AG08396 (cell line): ENCODE measurements around the gene PSME2.
"Not testable (repeated sequence)": the region's sequence is repeated elsewhere in the genome, so short reads cannot be mapped to it uniquely, and the experiment has no call there.

Source experiments
- DNase-seq: peaks from one replicate; pipeline ENCODE4 v3.0.0; 2012; ENCODE audit warnings: low spot score, mixed read lengths

The PSME2 gene

GRCh38 chr14:24114532-24115421 is 31.6 kb downstream of the PSME2 start, which contains the start of the genes DCAF11 and NRL:
Gene DCAF11 (plus strand): TSS chr14:24114777. CDS start chr14:24115595, 818 bp downstream.
Gene NRL (minus strand): TSS chr14:24114949. CDS start chr14:24082848, 32,101 bp downstream.
- peak; percentile 99 for DNase-seq

- DNase-seq = peak; percentile 83
Observed at GRCh38 chr14:24113801-24114531, 32.4 kb downstream of the PSME2 start.

DNA sequence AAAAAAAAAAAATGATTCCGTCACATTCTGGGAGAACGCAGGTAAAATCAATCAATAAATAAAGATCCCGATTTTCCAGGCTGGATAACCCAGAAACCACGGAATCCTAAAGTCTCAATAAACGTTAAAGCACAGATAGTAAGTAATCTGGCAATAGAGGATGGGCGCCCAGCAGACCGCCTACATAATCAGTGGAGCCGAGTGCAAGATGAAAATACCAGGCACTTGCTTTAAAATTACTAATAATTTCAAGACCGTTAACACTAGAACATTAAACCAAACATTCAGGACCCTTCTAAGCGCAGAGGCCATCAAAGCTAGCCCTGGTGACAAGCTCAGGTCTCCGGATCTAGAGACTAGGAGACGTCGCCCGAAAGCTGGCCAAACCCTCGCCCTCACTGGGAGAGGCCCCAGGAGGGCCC is 33.0 kb downstream of the PSME2 start:
- DNase-seq = no peak

GRCh38 chr14:24110523-24110922 is 35.9 kb downstream of the PSME2 start:
- DNase-seq = no peak

- DNase-seq = no peak
Observed at GRCh38 chr14:24110060-24110459, 36.4 kb downstream of the PSME2 start.

DNA sequence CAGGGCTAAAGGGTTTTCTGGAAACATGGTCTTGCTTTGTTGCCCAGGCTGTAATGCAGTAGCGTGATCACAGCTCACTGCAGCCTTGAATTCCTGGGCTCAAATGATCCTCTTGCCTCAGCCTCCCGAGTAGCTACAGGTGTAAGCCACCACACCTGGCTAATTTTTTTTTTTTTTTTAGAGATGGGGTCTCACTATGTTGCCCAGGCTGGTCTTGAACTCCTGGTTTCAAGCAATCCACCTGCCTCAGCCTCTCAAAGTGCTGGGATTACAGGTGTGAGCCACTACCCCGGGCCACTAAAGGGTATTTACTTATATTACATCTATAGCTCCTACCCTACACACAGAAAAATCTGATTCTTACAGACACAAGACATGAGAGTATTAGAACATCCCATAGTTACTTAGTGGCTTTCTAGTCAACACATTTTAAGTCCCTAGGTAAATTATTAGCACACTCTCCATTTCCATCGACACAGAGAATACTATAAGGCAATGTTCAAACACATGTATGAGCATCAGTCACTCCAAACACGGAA is 38.0 kb downstream of the PSME2 start:
- no peak for DNase-seq

DNA sequence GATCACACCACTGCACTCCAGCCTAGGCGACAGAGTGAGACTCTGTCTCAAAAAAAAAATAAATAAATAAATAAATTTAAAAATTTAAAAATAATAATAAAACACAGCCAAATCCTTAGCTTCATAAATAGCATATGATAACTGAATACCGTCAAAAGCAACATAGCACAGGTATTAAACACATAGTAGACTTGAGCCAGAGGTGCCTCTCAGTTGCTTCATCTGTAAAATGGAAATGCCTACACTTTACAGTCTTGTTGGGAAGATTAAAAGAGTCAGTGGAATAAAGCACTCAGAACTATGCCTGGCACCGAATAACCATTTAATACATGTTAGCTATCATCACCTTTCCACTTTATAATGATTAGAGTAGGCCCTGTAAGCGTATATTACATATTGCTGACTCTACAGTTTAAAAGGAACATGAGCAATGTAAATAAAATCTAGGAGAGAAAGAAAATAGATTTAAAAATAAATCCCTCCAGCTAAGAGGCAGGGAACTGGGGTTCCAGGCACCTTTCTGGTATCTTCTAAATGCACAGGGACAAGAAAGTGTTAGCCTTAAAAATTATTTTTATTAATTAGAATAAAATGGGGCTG is 39.6 kb downstream of the PSME2 start:
- no peak for DNase-seq

DNA sequence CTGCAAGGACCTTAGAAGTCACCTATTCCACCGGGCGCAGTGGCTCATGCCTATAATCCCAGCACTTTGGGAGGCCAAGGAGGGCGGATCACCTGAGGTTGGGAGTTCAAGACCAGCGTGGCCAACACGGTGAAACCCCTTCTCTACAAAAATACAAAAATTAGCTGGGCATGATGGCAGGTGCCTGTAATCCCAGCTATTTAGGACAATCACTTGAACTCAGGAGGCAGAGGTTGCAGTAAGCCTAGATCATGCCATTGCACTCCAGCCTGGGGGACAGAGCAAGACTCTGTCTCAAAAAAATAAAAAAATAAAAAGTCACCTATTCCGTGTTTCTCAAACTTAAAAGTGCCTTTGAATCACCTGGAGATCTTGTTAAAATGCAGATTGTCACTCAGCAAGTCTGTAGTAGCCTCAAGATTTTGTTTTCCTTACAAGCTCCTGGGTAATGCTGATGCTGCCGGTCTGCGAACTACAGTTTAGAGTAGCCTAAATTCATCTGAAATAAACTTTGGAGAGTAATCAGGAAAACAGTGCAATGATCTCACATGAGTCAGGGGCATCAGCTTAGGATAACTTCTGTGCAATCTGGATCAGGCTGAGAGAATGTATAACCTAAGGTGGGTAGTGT is 40.7 kb downstream of the PSME2 start:
- not testable (repeated sequence) for DNase-seq

DNA sequence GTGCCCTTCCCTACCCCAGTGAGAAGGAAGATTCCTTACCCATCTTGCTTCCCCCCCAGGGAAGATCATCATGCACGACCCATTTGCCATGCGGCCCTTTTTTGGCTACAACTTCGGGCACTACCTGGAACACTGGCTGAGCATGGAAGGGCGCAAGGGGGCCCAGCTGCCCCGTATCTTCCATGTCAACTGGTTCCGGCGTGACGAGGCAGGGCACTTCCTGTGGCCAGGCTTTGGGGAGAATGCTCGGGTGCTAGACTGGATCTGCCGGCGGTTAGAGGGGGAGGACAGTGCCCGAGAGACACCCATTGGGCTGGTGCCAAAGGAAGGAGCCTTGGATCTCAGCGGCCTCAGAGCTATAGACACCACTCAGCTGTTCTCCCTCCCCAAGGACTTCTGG is 43.0 kb downstream of the PSME2 start:
- DNase-seq = no peak

- no peak for DNase-seq
Observed at GRCh38 chr14:24102357-24103048, 43.9 kb downstream of the PSME2 start.

DNA sequence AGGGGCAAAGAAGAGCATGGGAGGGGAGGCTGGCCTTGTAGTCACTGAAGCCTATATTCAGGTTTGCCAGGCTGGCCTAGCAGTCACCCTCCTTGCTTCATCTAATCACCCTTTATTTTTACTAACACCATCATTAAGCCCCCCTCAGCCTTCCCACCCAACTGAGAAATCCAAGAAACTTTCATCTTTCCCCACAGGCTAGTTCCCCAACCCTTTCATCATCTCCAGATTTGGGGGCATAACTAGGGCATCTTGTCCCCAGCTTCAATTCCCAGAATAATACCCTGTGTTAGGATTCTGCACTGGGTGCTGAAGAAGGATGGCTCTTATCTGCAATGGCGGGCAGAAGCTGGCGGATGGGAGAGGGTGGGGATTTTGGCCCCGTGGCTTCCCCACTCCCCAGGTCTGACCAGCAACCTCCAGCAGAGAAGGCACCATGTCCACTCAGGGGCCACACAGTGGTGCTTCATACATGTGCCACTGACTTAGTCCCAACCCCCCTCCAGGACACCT is 45.4 kb downstream of the PSME2 start:
- DNase-seq = no peak

GRCh38 chr14:24100197-24100981 is 46.0 kb downstream of the PSME2 start:
- DNase-seq = no peak

DNA sequence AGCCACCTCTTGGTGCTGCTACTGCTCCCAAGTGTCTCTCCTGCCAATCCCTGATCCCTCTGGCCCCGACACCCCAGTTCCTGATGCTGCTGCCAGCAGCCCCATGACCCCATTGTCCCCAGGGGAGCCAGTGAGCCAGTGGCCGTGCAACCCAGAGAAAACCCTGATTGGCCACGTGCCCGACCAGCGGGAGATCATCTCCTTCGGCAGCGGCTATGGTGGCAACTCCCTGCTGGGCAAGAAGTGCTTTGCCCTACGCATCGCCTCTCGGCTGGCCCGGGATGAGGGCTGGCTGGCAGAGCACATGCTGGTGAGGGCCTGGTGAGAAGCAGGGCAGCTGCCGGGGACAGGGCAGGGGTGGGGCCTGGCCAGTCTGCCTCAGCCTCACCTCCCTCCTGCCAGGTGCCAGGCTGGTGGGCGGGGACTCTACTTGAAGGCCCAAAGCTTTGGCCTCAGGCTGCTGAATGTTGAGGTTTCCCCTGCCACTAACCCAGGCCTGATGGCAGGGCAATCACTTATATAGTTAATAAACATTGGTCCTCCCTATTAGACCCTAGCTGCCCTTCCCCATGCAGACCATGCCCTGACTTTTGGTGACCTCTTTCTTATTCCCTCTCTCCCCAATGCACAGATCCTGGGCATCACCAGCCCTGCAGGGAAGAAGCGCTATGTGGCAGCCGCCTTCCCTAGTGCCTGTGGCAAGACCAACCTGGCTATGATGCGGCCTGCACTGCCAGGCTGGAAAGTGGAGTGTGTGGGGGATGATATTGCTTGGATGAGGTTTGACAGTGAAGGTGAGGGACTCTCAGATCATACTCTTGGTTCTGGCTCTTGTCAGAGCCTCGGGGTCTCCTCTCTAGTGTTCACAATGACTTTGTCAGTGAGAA is 47.2 kb downstream of the PSME2 start:
- no peak for DNase-seq

GRCh38 chr14:24098229-24098926 is 48.0 kb downstream of the PSME2 start:
- no peak for DNase-seq

DNA sequence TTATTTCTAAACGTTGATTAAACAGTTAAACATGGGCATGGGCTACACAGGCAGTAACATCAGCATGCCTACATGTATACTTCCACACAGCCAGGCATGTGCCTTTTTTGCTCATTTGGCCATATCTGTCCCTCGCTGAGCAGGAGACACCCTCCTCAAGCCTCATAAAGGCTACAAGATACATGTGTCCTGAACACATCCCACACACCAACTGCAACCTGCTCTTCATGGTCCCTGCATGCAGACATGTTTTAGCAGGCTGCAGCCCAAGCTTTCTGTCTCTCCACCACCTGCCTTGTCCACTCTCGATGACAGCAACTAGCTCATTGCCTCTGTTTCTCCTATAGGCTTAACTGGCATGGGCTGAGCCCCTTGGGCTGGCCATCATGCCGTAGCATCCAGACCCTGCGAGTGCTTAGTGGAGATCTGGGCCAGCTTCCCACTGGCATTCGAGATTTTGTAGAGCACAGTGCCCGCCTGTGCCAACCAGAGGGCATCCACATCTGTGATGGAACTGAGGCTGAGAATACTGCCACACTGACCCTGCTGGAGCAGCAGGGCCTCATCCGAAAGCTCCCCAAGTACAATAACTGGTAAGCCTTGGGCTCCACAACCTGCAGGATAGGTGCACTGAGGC is 49.7 kb downstream of the PSME2 start:
- no peak for DNase-seq

- DNase-seq = peak; percentile 67
Observed at GRCh38 chr14:24095271-24096068, 50.9 kb downstream of the PSME2 start.

GRCh38 chr14:24094841-24095270 is 51.6 kb downstream of the PSME2 start:
- no peak for DNase-seq
